ENCODE measurements around the gene CNFN. TPM values are rescaled to one million over a fixed set of nuclear protein-coding genes. Genes with fewer than 3 reads are reported as not detected.

The CNFN gene
- total and polyA plus RNA-seq, 10 of the 15 experiments (the other 5 are each of a cell fraction or from before 2014, with no cell fraction given) = 0.60 TPM; not detected in 9

GRCh38 chr19:42423462-42424344, 33.6 kb upstream of the CNFN start (continued):
- TF ChIP-seq POU2F2 (IDR thresholded peaks at IDR 0.05; ENCODE audit: borderline replicate concordance, low read depth, low read length) (no peak), CREB1 (IDR thresholded peaks at IDR 0.05; ENCODE audit: low read depth) (peak; percentile 51), MYC (IDR thresholded peaks at IDR 0.05; ENCODE audit: insufficient read depth, insufficient read length, insufficient replicate concordance, low read length, severe bottlenecking) (no peak)

GRCh38 chr19:42422901-42423461, 32.9 kb upstream of the CNFN start:
- H3K4me3 ChIP-seq = peak overlapping the region; percentile 94
- H3K27ac ChIP-seq (ENCODE audit: control insufficient read depth, insufficient read depth) = peak overlapping the region; percentile 86
- H4K20me1 ChIP-seq (ENCODE audit: control insufficient read depth, insufficient read depth) = no peaks in the 10 kb centered on the region
- no peaks in the 10 kb centered on the region for H3K36me3 ChIP-seq (ENCODE audit: control insufficient read depth in 2 of 2, insufficient read depth in 2 of 2, low read length in 1 of 2)
- no peaks in the 10 kb centered on the region for H3K9me3 ChIP-seq (replicated peaks; ENCODE audit: control insufficient read depth, insufficient read depth, low read length)
- FAIRE-seq (no peak), DNase-seq (ENCODE audit: low read depth, low spot score) (no peak), ATAC-seq (peak; percentile 68)
- WGBS (ENCODE audit: insufficient coverage, insufficient replicate concordance, low lambda C conversion rate, missing lambda C conversion rate) = under 1% methylated on average over 38 of the region's 38 CpGs
- RAD21 ChIA-PET (ENCODE audit: unreplicated experiment) = interaction anchor here (1.0 to 1.6 kb wide), 8 partner anchors 10 to 309 kb away, joined by 3 to 9 read pairs (median 4); partner anchors contain the start of gene CEACAM1
- in situ Hi-C loops (cut with MboI) = no loop called here
- peak overlapping the region; percentile 93 for H2AFZ ChIP-seq (ENCODE audit: control insufficient read depth, low read depth, low read length)
- H3K4me1 ChIP-seq (ENCODE audit: control insufficient read depth, insufficient read depth, low read length) = peaks cover 16% of the 10 kb centered on the region
- POLR2A ChIA-PET = interaction anchor here (1.0 to 1.5 kb wide), 6 partner anchors 10 to 203 kb away, joined by 3 to 8 read pairs (median 4); no protein-coding TSS in a partner anchor
- intact Hi-C loops (cut with micrococcal nuclease; ENCODE audit: unreplicated experiment) = loop anchor here (5.0 kb wide), 1 partner anchor 96 kb away; the partner anchor contains the start of gene MEGF8
- no peaks in the 10 kb centered on the region for H3K27me3 ChIP-seq (replicated peaks in 1 of 2; ENCODE audit: control insufficient read depth in 2 of 2, insufficient read depth in 2 of 2, low read length in 1 of 2)
- no TSS peak for BruUV-seq (replicated peaks)
- CTCF ChIA-PET = interaction anchor here (1.0 to 4.4 kb wide), 9 partner anchors 10 to 105 kb away, joined by 3 to 27 read pairs (median 7); partner anchors contain the start of gene CEACAM1
- peak overlapping the region; percentile 82 for H3K9ac ChIP-seq (ENCODE audit: control insufficient read depth, insufficient read depth, low read length)
- peak overlapping the region; percentile 97 for H3K4me2 ChIP-seq (ENCODE audit: control insufficient read depth, insufficient read depth)
- peaks cover 4% of the 10 kb centered on the region for H3K79me2 ChIP-seq (ENCODE audit: control insufficient read depth, insufficient read depth, low read length)
- SMC1A ChIA-PET (ENCODE audit: uncharacterized antibody, unreplicated experiment) = interaction anchor here (1.0 to 1.4 kb wide), 6 partner anchors 11 to 310 kb away, joined by 3 to 6 read pairs (median 3); partner anchors contain the start of gene CEACAM1
- TF ChIP-seq HSF1 (IDR thresholded peaks at IDR 0.05; ENCODE audit: low read depth, low read length) (no peak), MTA2 (IDR thresholded peaks at IDR 0.05; ENCODE audit: low read depth) (no peak), BCLAF1 (IDR thresholded peaks at IDR 0.05) (peak; percentile 86), SMAD5 (IDR thresholded peaks at IDR 0.05; ENCODE audit: low read depth) (no peak), NBN (IDR thresholded peaks at IDR 0.05) (peak; percentile 17; the same call in 1 of the 2 replicates), JUND (IDR thresholded peaks at IDR 0.05; ENCODE audit: low read depth, low read length) (peak; percentile 98), POLR2AphosphoS2 (IDR thresholded peaks at IDR 0.05; ENCODE audit: low read depth, low read length) (no peak; the same call in 1 of the 2 replicates), BACH1 (IDR thresholded peaks at IDR 0.05; ENCODE audit: borderline replicate concordance) (no peak), STAT3 (IDR thresholded peaks at IDR 0.05; ENCODE audit: low read depth, low read length) (no peak), ETV6 (conservative IDR thresholded peaks at IDR 0.05 in 1 of 2, IDR thresholded peaks at IDR 0.05 in 1 of 2; ENCODE audit: borderline replicate concordance in 1 of 2, low read depth in 1 of 2) (no peak), ZNF207 (IDR thresholded peaks at IDR 0.05; ENCODE audit: borderline replicate concordance) (no peak), NRF1 (conservative IDR thresholded peaks at IDR 0.05; ENCODE audit: low read depth, low read length) (no peak), KLF5 (IDR thresholded peaks at IDR 0.05; ENCODE audit: partially characterized antibody) (peak; percentile 97)

All from GM12878 (cell line).